Activated T-cell treated with anti-CD3 and anti-CD28 coated beads, Interleukin-2, amount 50 U/mL, for 72 hours (primary cell): Measurements from ENCODE around the gene TGFA. TPM values are rescaled to one million over a fixed set of nuclear protein-coding genes. Genes with fewer than 3 reads are reported as not detected.

ENCODE experiments used
- total RNA-seq, 2 donors: library from RNA; stranded (reverse); gene quantifications; one replicate each; pipeline ENCODE4 v1.2.3, GENCODE V29; 2022

Gene TGFA
- total RNA-seq, 2 donors from 2014 or later = 2.5 TPM

Other genes with a start within 250 kb of the TGFA start
- gene ADD2, start 214.4 kb upstream of the TGFA start, total RNA-seq = 10 to 100 TPM; 24.3 to 31.6 TPM
- under 1 TPM in 1 of 2 donors, not detected in 1; 0.35 TPM for gene FIGLA, start 236.8 kb upstream of the TGFA start, total RNA-seq